ENCODE data around the gene KRT7.

KRT7 gene

DNA sequence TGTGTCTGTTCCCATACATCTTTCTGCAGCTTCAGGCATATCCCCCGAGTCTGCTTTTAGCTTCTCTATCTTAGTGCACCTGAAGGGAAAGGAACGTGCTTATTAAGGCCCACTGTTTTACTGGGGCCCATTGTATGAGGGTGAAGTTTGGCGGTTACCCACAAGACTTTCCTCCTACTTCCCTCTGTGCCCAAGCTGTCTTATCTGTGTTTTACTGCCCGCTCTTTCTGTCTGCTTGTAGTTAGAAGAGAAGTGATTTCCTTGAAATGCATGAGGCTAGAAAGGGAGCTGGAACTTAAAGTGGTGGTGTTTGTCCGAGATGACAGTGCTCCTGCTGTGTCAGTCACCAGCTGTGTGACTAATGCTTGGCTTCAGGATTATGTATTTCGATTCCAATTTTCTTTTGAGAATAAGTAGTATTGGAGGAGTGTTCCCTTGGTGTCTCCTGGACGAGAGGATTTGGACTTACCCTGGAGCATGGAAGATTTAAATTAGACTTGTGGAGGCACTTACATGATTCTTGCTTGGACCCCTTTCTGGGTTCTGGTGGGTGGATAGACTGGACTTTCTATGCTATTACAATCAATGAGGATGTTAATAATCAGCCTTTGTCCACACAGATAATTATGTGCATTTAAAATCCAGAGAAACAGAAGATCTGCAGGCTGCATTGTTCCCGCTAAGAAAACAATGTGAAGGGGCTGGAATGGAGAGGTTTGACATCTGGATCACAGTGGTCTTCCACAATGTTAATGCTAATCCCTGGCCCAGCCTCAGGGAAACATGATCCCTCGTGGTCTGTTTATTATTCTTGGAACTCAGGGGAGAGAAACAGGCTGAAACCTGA lies 27.5 kb downstream of the KRT7 start:
- H3K4me2 ChIP-seq (ENCODE audit: low read depth, low read length, poor library complexity, severe bottlenecking): no peak overlapping the region
- H3K4me3 ChIP-seq (ENCODE audit: insufficient read depth, low read length, poor library complexity, severe bottlenecking): no peak overlapping the region
- TF ChIP-seq, protein P1, sequence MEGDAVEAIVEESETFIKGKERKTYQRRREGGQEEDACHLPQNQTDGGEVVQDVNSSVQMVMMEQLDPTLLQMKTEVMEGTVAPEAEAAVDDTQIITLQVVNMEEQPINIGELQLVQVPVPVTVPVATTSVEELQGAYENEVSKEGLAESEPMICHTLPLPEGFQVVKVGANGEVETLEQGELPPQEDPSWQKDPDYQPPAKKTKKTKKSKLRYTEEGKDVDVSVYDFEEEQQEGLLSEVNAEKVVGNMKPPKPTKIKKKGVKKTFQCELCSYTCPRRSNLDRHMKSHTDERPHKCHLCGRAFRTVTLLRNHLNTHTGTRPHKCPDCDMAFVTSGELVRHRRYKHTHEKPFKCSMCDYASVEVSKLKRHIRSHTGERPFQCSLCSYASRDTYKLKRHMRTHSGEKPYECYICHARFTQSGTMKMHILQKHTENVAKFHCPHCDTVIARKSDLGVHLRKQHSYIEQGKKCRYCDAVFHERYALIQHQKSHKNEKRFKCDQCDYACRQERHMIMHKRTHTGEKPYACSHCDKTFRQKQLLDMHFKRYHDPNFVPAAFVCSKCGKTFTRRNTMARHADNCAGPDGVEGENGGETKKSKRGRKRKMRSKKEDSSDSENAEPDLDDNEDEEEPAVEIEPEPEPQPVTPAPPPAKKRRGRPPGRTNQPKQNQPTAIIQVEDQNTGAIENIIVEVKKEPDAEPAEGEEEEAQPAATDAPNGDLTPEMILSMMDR (IDR thresholded peaks at IDR 0.05; ENCODE audit: insufficient read depth, low read length, poor library complexity, severe bottlenecking): no peak
- no peak for TF ChIP-seq EZH2phosphoT487 (conservative IDR thresholded peaks at IDR 0.05; ENCODE audit: low read length)
- H3K36me3 ChIP-seq (ENCODE audit: low read length): no peaks in the 10 kb centered on the region
- H3K27me3 ChIP-seq (ENCODE audit: low read length): no peaks in the 10 kb centered on the region
- H2AFZ ChIP-seq (ENCODE audit: low read depth, low read length, severe bottlenecking): no peak overlapping the region
- no peak overlapping the region for H3K9ac ChIP-seq (ENCODE audit: low read length)
- no peak overlapping the region for H3K27ac ChIP-seq (ENCODE audit: low read depth, low read length)
- no peaks in the 10 kb centered on the region for H3K9me2 ChIP-seq (replicated peaks; ENCODE audit: insufficient read depth, low read length)
- H4K20me1 ChIP-seq (ENCODE audit: low read depth, low read length): no peaks in the 10 kb centered on the region
- no peaks in the 10 kb centered on the region for H3K9me3 ChIP-seq (ENCODE audit: insufficient read depth, low read length)
- H3F3A ChIP-seq (ENCODE audit: insufficient read depth): no peaks in the 10 kb centered on the region
- H3K79me2 ChIP-seq (ENCODE audit: insufficient read depth, low read length): no peaks in the 10 kb centered on the region

DNA sequence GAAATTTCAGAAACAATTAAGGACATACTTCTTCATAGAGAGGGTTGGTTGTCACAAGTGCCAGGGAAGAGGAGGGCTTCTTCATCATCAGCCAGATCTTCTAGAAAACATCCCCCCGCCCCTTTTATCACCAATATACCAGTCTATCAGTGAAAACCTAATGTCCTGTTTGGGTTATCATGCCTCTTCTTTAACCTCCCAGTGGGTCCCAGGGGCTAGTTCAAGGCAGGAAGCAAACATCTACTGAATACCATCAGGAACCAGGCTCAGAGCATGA lies 28.1 kb downstream of the KRT7 start:
- H3K4me2 ChIP-seq (ENCODE audit: low read depth, low read length, poor library complexity, severe bottlenecking): no peak overlapping the region
- H2AFZ ChIP-seq (ENCODE audit: low read depth, low read length, severe bottlenecking): no peak overlapping the region
- H3F3A ChIP-seq (ENCODE audit: insufficient read depth): no peaks in the 10 kb centered on the region
- H3K79me2 ChIP-seq (ENCODE audit: insufficient read depth, low read length): no peaks in the 10 kb centered on the region
- H3K27me3 ChIP-seq (ENCODE audit: low read length): no peaks in the 10 kb centered on the region
- no peaks in the 10 kb centered on the region for H3K36me3 ChIP-seq (ENCODE audit: low read length)
- H3K9me3 ChIP-seq (ENCODE audit: insufficient read depth, low read length): no peaks in the 10 kb centered on the region
- H3K27ac ChIP-seq (ENCODE audit: low read depth, low read length): no peak overlapping the region
- H3K4me3 ChIP-seq (ENCODE audit: insufficient read depth, low read length, poor library complexity, severe bottlenecking): no peak overlapping the region
- TF ChIP-seq, protein P1 (IDR thresholded peaks at IDR 0.05; ENCODE audit: insufficient read depth, low read length, poor library complexity, severe bottlenecking): no peak
- no peak for TF ChIP-seq EZH2phosphoT487 (conservative IDR thresholded peaks at IDR 0.05; ENCODE audit: low read length)
- H3K9me2 ChIP-seq (replicated peaks; ENCODE audit: insufficient read depth, low read length): no peaks in the 10 kb centered on the region
- no peaks in the 10 kb centered on the region for H4K20me1 ChIP-seq (ENCODE audit: low read depth, low read length)
- no peak overlapping the region for H3K9ac ChIP-seq (ENCODE audit: low read length)

DNA sequence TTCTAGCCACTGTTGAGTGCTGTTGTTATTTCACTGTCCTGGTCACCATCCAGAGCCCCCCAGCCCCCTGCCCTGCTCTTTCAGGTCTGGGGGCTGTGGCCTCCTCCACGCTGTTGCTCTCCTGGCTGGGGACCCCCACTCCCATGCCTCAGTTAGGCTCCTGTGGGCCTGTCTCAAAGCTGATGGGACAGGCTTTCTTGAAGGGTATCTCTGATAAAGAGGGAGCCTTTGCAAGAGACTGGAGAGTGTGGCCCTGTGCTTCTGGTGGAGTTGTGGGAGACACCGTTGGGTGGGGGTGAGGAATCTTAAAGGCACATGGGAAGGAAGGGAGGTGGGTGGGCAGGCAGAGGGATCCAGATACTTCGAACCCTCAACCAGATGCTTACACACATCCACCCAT lies 29.2 kb downstream of the KRT7 start:
- no peaks in the 10 kb centered on the region for H3K9me2 ChIP-seq (replicated peaks; ENCODE audit: insufficient read depth, low read length)
- H3K79me2 ChIP-seq (ENCODE audit: insufficient read depth, low read length): no peaks in the 10 kb centered on the region
- no peaks in the 10 kb centered on the region for H3K27me3 ChIP-seq (ENCODE audit: low read length)
- TF ChIP-seq, protein P1 (IDR thresholded peaks at IDR 0.05; ENCODE audit: insufficient read depth, low read length, poor library complexity, severe bottlenecking): no peak
- TF ChIP-seq EZH2phosphoT487 (conservative IDR thresholded peaks at IDR 0.05; ENCODE audit: low read length): no peak
- no peak overlapping the region for H3K4me3 ChIP-seq (ENCODE audit: insufficient read depth, low read length, poor library complexity, severe bottlenecking)
- H3K9me3 ChIP-seq (ENCODE audit: insufficient read depth, low read length): no peaks in the 10 kb centered on the region
- no peaks in the 10 kb centered on the region for H4K20me1 ChIP-seq (ENCODE audit: low read depth, low read length)
- H3K9ac ChIP-seq (ENCODE audit: low read length): no peak overlapping the region
- H3F3A ChIP-seq (ENCODE audit: insufficient read depth): no peaks in the 10 kb centered on the region
- H3K27ac ChIP-seq (ENCODE audit: low read depth, low read length): no peak overlapping the region
- H2AFZ ChIP-seq (ENCODE audit: low read depth, low read length, severe bottlenecking): no peak overlapping the region
- H3K4me2 ChIP-seq (ENCODE audit: low read depth, low read length, poor library complexity, severe bottlenecking): no peak overlapping the region
- no peaks in the 10 kb centered on the region for H3K36me3 ChIP-seq (ENCODE audit: low read length)
